Gastroesophageal sphincter (tissue), 4 donors: ENCODE measurements around the gene ASIC2. TPM values are rescaled to one million over a fixed set of nuclear protein-coding genes. Genes with fewer than 3 reads are reported as not detected.

Experiments
- ATAC-seq: fragments of 150-250 bp; one replicate; pipeline ENCODE4 v1.9.1; 2016; ENCODE audit warnings: mild to moderate bottlenecking, moderate library complexity
- H3K27ac ChIP-seq, 4 donors: fragments of 200-600 bp; sonication (generic) in 3 of 4; 1 replicate in 3 of 4; 2 replicates in 1 of 4; pipeline ENCODE4 v1.5.1; 2016 to 2019
- H3K27me3 ChIP-seq: fragments of 200-600 bp; sonication (generic); one replicate; pipeline ENCODE4 v1.5.1; 2019
- H3K36me3 ChIP-seq, 2 donors: fragments of 200-600 bp; sonication (generic); one replicate each; pipeline ENCODE4 v1.5.1; 2019; ENCODE audit warnings: control low read depth in 1 of 2
- H3K4me1 ChIP-seq, 3 donors: fragments of 200-600 bp; sonication (generic); 1 replicate in 2 of 3; 2 replicates in 1 of 3; pipeline ENCODE4 v1.5.1; 2016 to 2019; ENCODE audit warnings: control low read depth in 2 of 3
- H3K4me3 ChIP-seq, 2 donors: fragments of 200-600 bp; sonication (generic); one replicate each; pipeline ENCODE4 v1.5.1; 2019; ENCODE audit warnings: mild to moderate bottlenecking in 1 of 2, moderate library complexity in 1 of 2
- H3K9me3 ChIP-seq, 3 donors: fragments of 200-600 bp; sonication (generic); one replicate each; pipeline ENCODE4 v1.5.1; 2017 to 2019; ENCODE audit warnings: control low read depth in 2 of 3
- EP300 ChIP-seq: sonication (generic); formaldehyde crosslinking; IDR thresholded peaks from one replicate; pipeline ENCODE4 v1.6.1; 2017; ENCODE audit warnings: antibody characterized with exemption, mild to moderate bottlenecking
- POLR2A ChIP-seq, 2 donors: fragments of 450-650 bp; IDR thresholded peaks; one replicate each; pipeline ENCODE4 v1.6.1; 2017; ENCODE audit warnings: antibody characterized with exemption in 2 of 2, mild to moderate bottlenecking in 2 of 2, moderate library complexity in 1 of 2
- POLR2AphosphoS5 ChIP-seq: sonication (generic); formaldehyde crosslinking; IDR thresholded peaks from one replicate; pipeline ENCODE4 v1.6.1; 2017; ENCODE audit warnings: antibody characterized with exemption
- WGBS, 2 donors: methylation state at CpG; one replicate each; pipeline ENCODE4 v1.1.5; 2018; ENCODE audit warnings: low coverage in 1 of 2; 5-methylcytosine and 5-hydroxymethylcytosine counted together
- total RNA-seq, 4 donors: library from RNA; depleted of rRNA; stranded (reverse); fragments of >200 nt; gene quantifications; one replicate each; pipeline ENCODE4 v1.1.0, GENCODE V29; 2016
- TF ChIP-seq, protein P1 (sequence below), 4 experiments: fragments of 200-600 bp in 2 of 4; fragments of 450-650 bp in 2 of 4; sonication (generic) in 1 of 4; IDR thresholded peaks; one replicate each; pipeline ENCODE4 v1.5.1; 2017 to 2019; ENCODE audit warnings: antibody characterized with exemption in 4 of 4, mild to moderate bottlenecking in 2 of 4, moderate library complexity in 2 of 4

Gene ASIC2
- total RNA-seq, 4 donors from 2014 or later: 0.15 TPM; not detected in 3

DNA sequence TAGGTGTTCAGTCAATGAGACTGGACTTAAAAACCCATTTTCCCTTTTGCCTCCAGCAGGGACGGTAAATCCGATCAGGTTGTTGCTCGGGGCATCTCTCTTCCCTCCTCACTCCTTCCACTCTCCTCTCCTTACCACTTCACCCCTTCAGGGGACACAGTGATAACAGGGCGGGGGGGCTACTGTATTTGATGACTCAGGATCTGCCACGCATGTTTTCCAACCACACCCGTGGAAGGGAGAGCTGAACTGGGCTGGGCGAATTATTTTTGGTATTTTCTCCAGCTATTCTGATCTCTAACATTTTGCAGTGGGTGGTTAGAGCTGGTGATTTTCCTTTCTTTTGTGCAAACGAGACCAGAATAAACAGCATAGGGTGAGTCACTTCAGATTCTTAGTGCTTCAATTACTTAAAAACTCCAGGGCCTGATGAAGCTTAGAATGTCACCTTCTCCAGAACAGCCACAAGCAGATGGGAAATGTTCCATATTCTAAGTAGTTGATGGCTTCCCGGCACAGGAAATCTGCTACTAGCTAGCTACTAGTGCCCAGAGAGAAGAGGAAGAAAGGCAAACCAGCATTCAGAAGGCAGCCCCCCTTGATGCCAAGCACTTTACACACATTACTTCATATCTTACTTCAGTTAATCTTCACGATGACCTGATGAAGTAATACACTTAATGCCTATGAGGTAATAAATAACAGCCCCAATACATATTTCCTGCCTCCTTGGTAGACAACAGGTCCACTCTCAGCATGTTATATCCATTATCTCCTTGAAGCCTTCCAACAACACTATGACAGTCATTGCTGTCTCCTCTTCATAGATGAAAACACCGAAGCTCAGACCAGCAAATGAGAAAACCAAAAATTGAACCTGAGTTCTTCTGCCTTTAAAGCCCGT, 74.1 kb downstream of the ASIC2 start:
- Histone ChIP-seq H3K9me3 (no peaks in the 10 kb centered on the region), H3K4me3 (no peak overlapping the region), H3K36me3 (no peaks in the 10 kb centered on the region), H3K4me1 (peaks cover 0 to 5% (median 0%) of the 10 kb centered on the region in 3 donors), H3K27me3 (peaks cover 31% of the 10 kb centered on the region), H3K27ac (no peak overlapping the region)
- no peak for ATAC-seq
- 50 to 63% methylated on average over 6 to 9 of the region's 12 CpGs for WGBS, 2 donors
- TF ChIP-seq EP300: no peak

DNA sequence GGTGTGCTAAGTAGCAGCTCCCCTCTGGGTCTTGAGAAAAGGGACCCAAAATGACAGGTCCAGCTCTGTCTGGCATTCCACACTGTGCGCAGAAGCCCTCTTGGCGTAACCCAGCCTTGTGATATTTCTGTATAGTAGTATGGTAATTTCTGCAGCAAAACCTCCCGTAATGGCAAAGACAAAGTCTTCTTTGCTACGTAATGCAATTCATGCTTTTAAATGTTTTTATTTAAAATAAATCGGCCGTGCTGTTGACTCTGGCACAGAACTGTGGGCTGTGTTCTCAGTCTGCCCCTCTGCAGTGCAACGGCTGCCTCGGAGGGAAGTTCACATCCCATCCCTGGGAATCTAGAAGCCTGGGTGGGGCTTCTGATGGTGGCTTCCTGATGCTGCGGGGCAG, 75.2 kb downstream of the ASIC2 start:
- no peaks in the 10 kb centered on the region for H3K36me3 ChIP-seq
- H3K9me3 ChIP-seq: no peaks in the 10 kb centered on the region
- H3K4me1 ChIP-seq: peaks cover 0 to 5% (median 0%) of the 10 kb centered on the region in 3 donors
- no peak for ATAC-seq
- H3K27ac ChIP-seq: no peak overlapping the region
- WGBS, 2 donors: 48 to 54% methylated on average over 7 of the region's 9 CpGs
- H3K27me3 ChIP-seq: peaks cover 38% of the 10 kb centered on the region
- TF ChIP-seq POLR2AphosphoS5: no peak
- TF ChIP-seq, protein P1, sequence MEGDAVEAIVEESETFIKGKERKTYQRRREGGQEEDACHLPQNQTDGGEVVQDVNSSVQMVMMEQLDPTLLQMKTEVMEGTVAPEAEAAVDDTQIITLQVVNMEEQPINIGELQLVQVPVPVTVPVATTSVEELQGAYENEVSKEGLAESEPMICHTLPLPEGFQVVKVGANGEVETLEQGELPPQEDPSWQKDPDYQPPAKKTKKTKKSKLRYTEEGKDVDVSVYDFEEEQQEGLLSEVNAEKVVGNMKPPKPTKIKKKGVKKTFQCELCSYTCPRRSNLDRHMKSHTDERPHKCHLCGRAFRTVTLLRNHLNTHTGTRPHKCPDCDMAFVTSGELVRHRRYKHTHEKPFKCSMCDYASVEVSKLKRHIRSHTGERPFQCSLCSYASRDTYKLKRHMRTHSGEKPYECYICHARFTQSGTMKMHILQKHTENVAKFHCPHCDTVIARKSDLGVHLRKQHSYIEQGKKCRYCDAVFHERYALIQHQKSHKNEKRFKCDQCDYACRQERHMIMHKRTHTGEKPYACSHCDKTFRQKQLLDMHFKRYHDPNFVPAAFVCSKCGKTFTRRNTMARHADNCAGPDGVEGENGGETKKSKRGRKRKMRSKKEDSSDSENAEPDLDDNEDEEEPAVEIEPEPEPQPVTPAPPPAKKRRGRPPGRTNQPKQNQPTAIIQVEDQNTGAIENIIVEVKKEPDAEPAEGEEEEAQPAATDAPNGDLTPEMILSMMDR (IDR thresholded peaks at IDR 0.05): no peak
- no peak for TF ChIP-seq EP300
- no peak for TF ChIP-seq POLR2A (IDR thresholded peaks at IDR 0.05)
- no peak overlapping the region for H3K4me3 ChIP-seq

DNA sequence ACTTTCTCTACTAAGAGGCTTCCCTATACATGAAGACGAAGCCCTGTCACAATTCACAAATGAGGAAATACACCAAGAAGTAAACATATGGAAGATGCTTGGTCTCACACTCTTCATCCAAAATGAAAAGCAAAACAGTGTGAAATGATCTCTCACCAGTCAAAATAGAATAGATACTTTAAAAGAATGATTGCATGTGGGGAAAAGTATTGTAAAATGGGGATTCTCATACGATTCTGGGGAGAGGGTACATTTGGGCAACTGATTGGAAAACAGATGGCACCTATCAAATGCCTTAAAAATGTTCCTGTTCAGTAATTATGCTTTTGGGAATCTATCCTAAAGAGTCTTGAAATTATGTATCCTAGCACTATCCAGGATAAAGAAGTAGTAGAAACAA, 78.1 kb downstream of the ASIC2 start:
- 48 to 68% methylated on average over 2 of the region's 2 CpGs for WGBS, 2 donors
- no peak for TF ChIP-seq EP300
- no peak for TF ChIP-seq POLR2AphosphoS5
- no peak for TF ChIP-seq POLR2A (IDR thresholded peaks at IDR 0.05)
- TF ChIP-seq, protein P1 (IDR thresholded peaks at IDR 0.05): no peak
- no peak for ATAC-seq
- Histone ChIP-seq H3K36me3 (no peaks in the 10 kb centered on the region), H3K4me1 (peaks cover 0 to 5% (median 0%) of the 10 kb centered on the region in 3 donors), H3K27ac (no peak overlapping the region), H3K27me3 (peaks cover 45% of the 10 kb centered on the region), H3K9me3 (no peaks in the 10 kb centered on the region), H3K4me3 (no peak overlapping the region)

DNA sequence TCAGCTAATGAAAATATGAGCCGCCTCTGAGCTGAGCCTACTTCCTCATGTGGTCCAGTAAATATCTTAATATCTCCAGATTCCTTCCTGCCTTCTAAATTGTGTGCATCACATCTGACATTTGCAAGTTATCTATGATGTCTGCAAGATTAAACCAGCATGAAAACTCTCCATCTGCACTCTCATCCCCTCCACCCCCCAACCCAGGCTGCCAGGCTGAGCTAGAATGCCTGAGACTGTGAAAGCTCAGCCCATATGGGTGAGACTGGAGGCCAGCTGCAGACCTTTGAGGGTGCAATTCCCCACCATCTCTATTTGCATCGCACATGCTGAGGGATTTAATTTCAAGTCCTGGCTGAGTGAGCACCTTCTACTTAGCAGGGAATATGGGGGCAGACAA, 82.8 kb downstream of the ASIC2 start:
- no peak for TF ChIP-seq POLR2A (IDR thresholded peaks at IDR 0.05)
- TF ChIP-seq EP300: no peak
- no peak for TF ChIP-seq POLR2AphosphoS5
- TF ChIP-seq, protein P1 (IDR thresholded peaks at IDR 0.05): no peak
- Histone ChIP-seq H3K4me3 (no peak overlapping the region), H3K4me1 (no peaks in the 10 kb centered on the region), H3K9me3 (no peaks in the 10 kb centered on the region), H3K36me3 (no peaks in the 10 kb centered on the region), H3K27me3 (peaks cover 43% of the 10 kb centered on the region), H3K27ac (no peak overlapping the region)
- no peak for ATAC-seq
- 70% methylated on average over 1 to 2 of the region's 2 CpGs for WGBS, 2 donors

DNA sequence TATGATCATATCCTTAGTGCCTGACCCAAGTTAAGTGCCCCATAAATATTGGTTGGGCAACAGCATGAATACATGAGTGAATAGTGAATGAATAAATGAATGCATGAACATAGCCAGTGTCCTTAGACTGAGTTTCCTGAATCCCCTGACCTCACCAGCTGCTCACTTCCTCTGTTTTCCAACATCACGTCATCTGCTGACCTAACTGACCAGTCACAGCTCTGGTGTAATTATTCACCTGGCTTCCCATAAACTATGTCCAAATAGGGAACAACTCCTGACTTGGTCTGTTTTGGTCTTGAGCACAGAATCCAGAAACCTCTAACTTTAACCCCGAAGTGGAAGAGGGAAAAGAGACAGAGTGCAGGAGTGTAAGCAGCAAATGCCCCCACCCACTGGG, 83.4 kb downstream of the ASIC2 start:
- H3K36me3 ChIP-seq: no peaks in the 10 kb centered on the region

More for the DNA sequence above, 83.4 kb downstream of the ASIC2 start:
- no peak for TF ChIP-seq EP300
- no peak for TF ChIP-seq POLR2AphosphoS5
- TF ChIP-seq, protein P1 (IDR thresholded peaks at IDR 0.05): no peak
- TF ChIP-seq POLR2A (IDR thresholded peaks at IDR 0.05): no peak
- H3K9me3 ChIP-seq: no peaks in the 10 kb centered on the region
- 7 to 25% methylated on average over 1 to 2 of the region's 2 CpGs for WGBS, 2 donors
- no peaks in the 10 kb centered on the region for H3K4me1 ChIP-seq
- ATAC-seq: no peak
- no peak overlapping the region for H3K27ac ChIP-seq
- peaks cover 47% of the 10 kb centered on the region for H3K27me3 ChIP-seq
- no peak overlapping the region for H3K4me3 ChIP-seq
